DND-41 (cell line): ENCODE data around the gene PDE7B.
"Not testable (repeated sequence)": the region's sequence is repeated elsewhere in the genome, so short reads cannot be mapped to it uniquely, and the experiment has no call there.

Experiments
- ATAC-seq: fragments of 200-7000 bp; cut with Tn5 transposase; 3 replicates; pipeline ENCODE4 v1.9.1; 2021; ENCODE audit warnings: low read depth; ENCODE audit not compliant: insufficient read depth
- DNase-seq: peaks from one replicate; pipeline ENCODE4 v3.0.0-alpha.2; 2020
- H2AFZ ChIP-seq: 2 replicates; pipeline ENCODE4 v1.6.0; 2012; ENCODE audit warnings: low read depth, low read length
- H3K27ac ChIP-seq: 2 replicates; pipeline ENCODE4 v1.5.1; 2012; ENCODE audit warnings: low read length, inconsistent platforms
- H3K27me3 ChIP-seq: fragments of 200-600 bp; sonication (generic); 2 replicates; pipeline ENCODE4 v1.6.0; 2012; ENCODE audit warnings: low read length, mild to moderate bottlenecking, inconsistent platforms; ENCODE audit not compliant: insufficient read depth, poor library complexity
- H3K36me3 ChIP-seq: 2 replicates; pipeline ENCODE4 v1.5.1; 2012; ENCODE audit warnings: low read length, inconsistent platforms; ENCODE audit not compliant: insufficient read depth
- H3K4me1 ChIP-seq: 2 replicates; pipeline ENCODE4 v1.5.1; 2012; ENCODE audit warnings: mild to moderate bottlenecking, low read length; ENCODE audit not compliant: insufficient read depth
- H3K4me2 ChIP-seq: 2 replicates; pipeline ENCODE4 v1.6.0; 2012; ENCODE audit warnings: mild to moderate bottlenecking, moderate library complexity, low read length, inconsistent platforms; ENCODE audit not compliant: insufficient read depth
- H3K4me3 ChIP-seq, 2 experiments: fragments of 200-600 bp in 1 of 2; shearing (Covaris generic) in 1 of 2; 2 replicates each; pipeline ENCODE4 v1.5.1; 2012 to 2016; ENCODE audit warnings: inconsistent platforms in 2 of 2, low read length in 2 of 2, mild to moderate bottlenecking in 2 of 2, low read depth in 1 of 2, moderate library complexity in 1 of 2
- H3K79me2 ChIP-seq: 2 replicates; pipeline ENCODE4 v1.6.0; 2012; ENCODE audit warnings: low read length, inconsistent platforms; ENCODE audit not compliant: insufficient read depth
- H3K9ac ChIP-seq: 2 replicates; pipeline ENCODE4 v1.6.0; 2012; ENCODE audit warnings: low read depth, mild to moderate bottlenecking, inconsistent platforms, low read length, moderate library complexity
- H3K9me3 ChIP-seq: 2 replicates; pipeline ENCODE4 v1.5.1; 2012; ENCODE audit warnings: low read length, moderate library complexity, mild to moderate bottlenecking, inconsistent platforms; ENCODE audit not compliant: insufficient read depth, severe bottlenecking
- H4K20me1 ChIP-seq: 2 replicates; pipeline ENCODE4 v1.6.0; 2012; ENCODE audit warnings: low read length; ENCODE audit not compliant: insufficient read depth
- EZH2 ChIP-seq: IDR thresholded peaks from 3 replicates; pipeline ENCODE4 v1.6.1; 2012; ENCODE audit warnings: borderline replicate concordance, low read depth, mild to moderate bottlenecking, moderate library complexity, low read length, inconsistent platforms; ENCODE audit not compliant: severe bottlenecking
- TF ChIP-seq, protein P1 (sequence below): IDR thresholded peaks from 2 replicates; pipeline ENCODE4 v1.5.1; 2012; ENCODE audit warnings: borderline replicate concordance, low read length, moderate library complexity, mild to moderate bottlenecking; ENCODE audit not compliant: poor library complexity, severe bottlenecking; ENCODE audit errors: extremely low read depth

PDE7B gene

GRCh38 chr6:135854799-135855198, 3.3 kb downstream of the PDE7B start:
- no peak for ATAC-seq

GRCh38 chr6:135858931-135859330, 7.4 kb downstream of the PDE7B start:
- no peaks in the 10 kb centered on the region for H4K20me1 ChIP-seq
- DNase-seq: no peak

More at GRCh38 chr6:135854799-135855198, 3.3 kb downstream of the PDE7B start:
- no peak for TF ChIP-seq EZH2
- TF ChIP-seq, protein P1, sequence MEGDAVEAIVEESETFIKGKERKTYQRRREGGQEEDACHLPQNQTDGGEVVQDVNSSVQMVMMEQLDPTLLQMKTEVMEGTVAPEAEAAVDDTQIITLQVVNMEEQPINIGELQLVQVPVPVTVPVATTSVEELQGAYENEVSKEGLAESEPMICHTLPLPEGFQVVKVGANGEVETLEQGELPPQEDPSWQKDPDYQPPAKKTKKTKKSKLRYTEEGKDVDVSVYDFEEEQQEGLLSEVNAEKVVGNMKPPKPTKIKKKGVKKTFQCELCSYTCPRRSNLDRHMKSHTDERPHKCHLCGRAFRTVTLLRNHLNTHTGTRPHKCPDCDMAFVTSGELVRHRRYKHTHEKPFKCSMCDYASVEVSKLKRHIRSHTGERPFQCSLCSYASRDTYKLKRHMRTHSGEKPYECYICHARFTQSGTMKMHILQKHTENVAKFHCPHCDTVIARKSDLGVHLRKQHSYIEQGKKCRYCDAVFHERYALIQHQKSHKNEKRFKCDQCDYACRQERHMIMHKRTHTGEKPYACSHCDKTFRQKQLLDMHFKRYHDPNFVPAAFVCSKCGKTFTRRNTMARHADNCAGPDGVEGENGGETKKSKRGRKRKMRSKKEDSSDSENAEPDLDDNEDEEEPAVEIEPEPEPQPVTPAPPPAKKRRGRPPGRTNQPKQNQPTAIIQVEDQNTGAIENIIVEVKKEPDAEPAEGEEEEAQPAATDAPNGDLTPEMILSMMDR: no peak
- Histone ChIP-seq H2AFZ (no peak overlapping the region), H3K4me1 (no peaks in the 10 kb centered on the region), H3K79me2 (no peaks in the 10 kb centered on the region), H3K27me3 (peaks cover 35% of the 10 kb centered on the region), H4K20me1 (no peaks in the 10 kb centered on the region), H3K9ac (no peak overlapping the region), H3K4me3 (no peak overlapping the region), H3K36me3 (no peaks in the 10 kb centered on the region), H3K27ac (no peak overlapping the region), H3K9me3 (no peaks in the 10 kb centered on the region), H3K4me2 (no peak overlapping the region)
- no peak for DNase-seq

GRCh38 chr6:135860361-135860760, 8.9 kb downstream of the PDE7B start:
- no peak overlapping the region for H3K9ac ChIP-seq
- no peaks in the 10 kb centered on the region for H3K4me1 ChIP-seq
- no peak overlapping the region for H2AFZ ChIP-seq
- no peak overlapping the region for H3K4me3 ChIP-seq
- ATAC-seq (no peak), DNase-seq (no peak)
- H3K36me3 ChIP-seq: no peaks in the 10 kb centered on the region
- no peak overlapping the region for H3K27ac ChIP-seq
- no peaks in the 10 kb centered on the region for H3K9me3 ChIP-seq
- H4K20me1 ChIP-seq: no peaks in the 10 kb centered on the region
- no peak overlapping the region for H3K4me2 ChIP-seq
- no peaks in the 10 kb centered on the region for H3K79me2 ChIP-seq
- H3K27me3 ChIP-seq: peaks cover 10% of the 10 kb centered on the region
- TF ChIP-seq, protein P1: no peak
- no peak for TF ChIP-seq EZH2

More at GRCh38 chr6:135858931-135859330, 7.4 kb downstream of the PDE7B start:
- H3K79me2 ChIP-seq: no peaks in the 10 kb centered on the region
- no peaks in the 10 kb centered on the region for H3K4me1 ChIP-seq
- no peak overlapping the region for H2AFZ ChIP-seq
- no peak overlapping the region for H3K4me3 ChIP-seq
- TF ChIP-seq, protein P1: no peak
- TF ChIP-seq EZH2: no peak
- peaks cover 10% of the 10 kb centered on the region for H3K27me3 ChIP-seq
- ATAC-seq: no peak
- H3K9me3 ChIP-seq: no peaks in the 10 kb centered on the region
- no peaks in the 10 kb centered on the region for H3K36me3 ChIP-seq
- H3K27ac ChIP-seq: no peak overlapping the region
- H3K4me2 ChIP-seq: no peak overlapping the region
- H3K9ac ChIP-seq: no peak overlapping the region

DNA sequence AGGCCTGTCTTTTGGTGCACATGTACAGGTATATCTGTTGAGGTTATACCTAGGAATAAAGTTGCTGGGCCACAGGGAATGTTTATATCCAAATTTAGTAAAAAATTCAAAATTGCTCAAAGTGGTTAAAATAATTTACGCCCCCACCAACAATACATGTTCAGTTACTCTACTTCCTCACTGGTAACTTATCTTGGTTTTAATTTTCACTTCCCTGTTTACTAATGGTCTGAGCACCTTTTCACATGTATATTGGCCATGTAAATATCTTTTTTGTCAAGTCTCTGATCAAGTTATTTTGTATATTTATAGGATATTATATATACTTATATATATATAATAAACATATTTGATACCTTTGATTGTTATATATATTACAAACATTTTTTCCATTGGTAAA, 9.7 kb downstream of the PDE7B start:
- DNase-seq: no peak
- Histone ChIP-seq H3K4me2 (no peak overlapping the region), H3K36me3 (no peaks in the 10 kb centered on the region), H3K27ac (no peak overlapping the region), H2AFZ (no peak overlapping the region), H3K9me3 (no peaks in the 10 kb centered on the region), H3K9ac (no peak overlapping the region), H3K4me3 (no peak overlapping the region), H3K4me1 (no peaks in the 10 kb centered on the region), H3K27me3 (peaks cover 2% of the 10 kb centered on the region), H4K20me1 (no peaks in the 10 kb centered on the region), H3K79me2 (no peaks in the 10 kb centered on the region)
- ATAC-seq: no peak
- no peak for TF ChIP-seq EZH2
- TF ChIP-seq, protein P1: no peak

GRCh38 chr6:135864929-135865328, 13.4 kb downstream of the PDE7B start:
- H3K4me2 ChIP-seq, H3K4me1 ChIP-seq, H3K4me3 ChIP-seq, H3K36me3 ChIP-seq, H3K27ac ChIP-seq, H3K27me3 ChIP-seq, ATAC-seq, H3K9me3 ChIP-seq, H3K79me2 ChIP-seq, H4K20me1 ChIP-seq, H3K9ac ChIP-seq, H2AFZ ChIP-seq, DNase-seq: not testable (repeated sequence)
